Measurements from ENCODE around the gene ARHGAP25.

The ARHGAP25 gene

GRCh38 chr2:68770271-68771111 lies 35.9 kb downstream of the ARHGAP25 start:
- TF ChIP-seq CTCF (conservative IDR thresholded peaks at IDR 0.05; ENCODE audit: low read length), result no peak
- H3K4me3 ChIP-seq (ENCODE audit: low read length), result no peak overlapping the region
- DNase-seq (ENCODE audit: low read depth), result no peak

GRCh38 chr2:68771211-68771751 lies 36.7 kb downstream of the ARHGAP25 start:
- DNase-seq (ENCODE audit: low read depth), result no peak
- TF ChIP-seq CTCF (conservative IDR thresholded peaks at IDR 0.05; ENCODE audit: low read length), result no peak
- no peak overlapping the region for H3K4me3 ChIP-seq (ENCODE audit: low read length)

GRCh38 chr2:68772109-68772508 lies 37.5 kb downstream of the ARHGAP25 start:
- TF ChIP-seq CTCF (conservative IDR thresholded peaks at IDR 0.05; ENCODE audit: low read length), result no peak
- DNase-seq (ENCODE audit: low read depth), result no peak
- no peak overlapping the region for H3K4me3 ChIP-seq (ENCODE audit: low read length)

GRCh38 chr2:68774569-68775271 lies 40.1 kb downstream of the ARHGAP25 start:
- DNase-seq (ENCODE audit: low read depth), result no peak
- TF ChIP-seq CTCF (conservative IDR thresholded peaks at IDR 0.05; ENCODE audit: low read length), result no peak
- H3K4me3 ChIP-seq (ENCODE audit: low read length), result no peak overlapping the region

- no peak for DNase-seq (ENCODE audit: low read depth)
- no peak for TF ChIP-seq CTCF (conservative IDR thresholded peaks at IDR 0.05; ENCODE audit: low read length)
- H3K4me3 ChIP-seq (ENCODE audit: low read length), result no peak overlapping the region
These were observed 40.7 kb downstream of the ARHGAP25 start for GRCh38 chr2:68775272-68775842.

GRCh38 chr2:68776124-68776523 lies 41.5 kb downstream of the ARHGAP25 start:
- H3K4me3 ChIP-seq (ENCODE audit: low read length), result no peak overlapping the region
- no peak for DNase-seq (ENCODE audit: low read depth)

More at GRCh38 chr2:68776124-68776523, 41.5 kb downstream of the ARHGAP25 start:
- no peak; the same call in 1 of the 2 replicates for TF ChIP-seq CTCF (conservative IDR thresholded peaks at IDR 0.05; ENCODE audit: low read length)

Measured in AG10803 (cell line).